ENCODE data around the gene PLEK2. TPM values are rescaled to one million over a fixed set of nuclear protein-coding genes. Genes with fewer than 3 reads are reported as not detected.

PLEK2 gene
- total and polyA plus RNA-seq, 2 donors (not counting 3 experiments of a cell fraction or from before 2014, with no cell fraction given) = 1.4 to 3.8 TPM

DNA sequence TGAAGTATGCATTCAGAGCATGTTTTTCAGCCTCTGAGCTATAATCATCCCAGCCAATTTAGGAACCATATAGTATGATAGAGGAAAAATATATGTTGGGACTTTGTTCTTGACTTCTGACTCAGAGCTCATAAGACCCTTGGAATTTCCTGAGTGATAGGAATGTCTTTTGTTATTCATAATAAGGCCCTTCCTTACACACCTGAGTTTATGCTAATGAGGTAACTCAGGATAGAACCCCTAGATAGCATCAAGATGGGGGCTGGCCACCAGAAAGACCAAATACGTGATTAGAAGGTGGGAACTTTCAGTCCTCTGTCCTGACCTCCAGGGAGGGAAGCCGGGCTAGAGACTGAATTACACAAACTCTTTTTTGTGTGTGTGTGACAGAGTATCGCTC lies 32.4 kb upstream of the PLEK2 start:
- no peaks in the 10 kb centered on the region for H3K79me2 ChIP-seq (ENCODE audit: control insufficient read depth, insufficient read depth, low read length)
- no peaks in the 10 kb centered on the region for H3K9me3 ChIP-seq (replicated peaks; ENCODE audit: control insufficient read depth, insufficient read depth, low read length)
- intact Hi-C loops (cut with micrococcal nuclease) (no loop called here), dilution Hi-C loops (cut with MboI; ENCODE audit: extremely low pct_ligation_motif_present, low sequenced_read_pairs) (no loop called here)
- H3K4me3 ChIP-seq (replicated peaks in 1 of 3; ENCODE audit: insufficient read depth in 1 of 3, low read depth in 1 of 3, low read length in 3 of 3) = no peak overlapping the region
- TF ChIP-seq FOS (IDR thresholded peaks at IDR 0.05; ENCODE audit: borderline replicate concordance, insufficient read depth, low read length) = peak; percentile 18
- TF ChIP-seq, protein P1, sequence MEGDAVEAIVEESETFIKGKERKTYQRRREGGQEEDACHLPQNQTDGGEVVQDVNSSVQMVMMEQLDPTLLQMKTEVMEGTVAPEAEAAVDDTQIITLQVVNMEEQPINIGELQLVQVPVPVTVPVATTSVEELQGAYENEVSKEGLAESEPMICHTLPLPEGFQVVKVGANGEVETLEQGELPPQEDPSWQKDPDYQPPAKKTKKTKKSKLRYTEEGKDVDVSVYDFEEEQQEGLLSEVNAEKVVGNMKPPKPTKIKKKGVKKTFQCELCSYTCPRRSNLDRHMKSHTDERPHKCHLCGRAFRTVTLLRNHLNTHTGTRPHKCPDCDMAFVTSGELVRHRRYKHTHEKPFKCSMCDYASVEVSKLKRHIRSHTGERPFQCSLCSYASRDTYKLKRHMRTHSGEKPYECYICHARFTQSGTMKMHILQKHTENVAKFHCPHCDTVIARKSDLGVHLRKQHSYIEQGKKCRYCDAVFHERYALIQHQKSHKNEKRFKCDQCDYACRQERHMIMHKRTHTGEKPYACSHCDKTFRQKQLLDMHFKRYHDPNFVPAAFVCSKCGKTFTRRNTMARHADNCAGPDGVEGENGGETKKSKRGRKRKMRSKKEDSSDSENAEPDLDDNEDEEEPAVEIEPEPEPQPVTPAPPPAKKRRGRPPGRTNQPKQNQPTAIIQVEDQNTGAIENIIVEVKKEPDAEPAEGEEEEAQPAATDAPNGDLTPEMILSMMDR (IDR thresholded peaks at IDR 0.05; ENCODE audit: extremely low read depth in 1 of 2, insufficient read depth in 1 of 2, low read depth in 1 of 2, low read length in 2 of 2) = no peak
- TF ChIP-seq GATA2 (IDR thresholded peaks at IDR 0.05; ENCODE audit: insufficient read depth, insufficient read length, low read depth, low read length) = peak; percentile 15
- TF ChIP-seq JUN (IDR thresholded peaks at IDR 0.05; ENCODE audit: borderline replicate concordance, insufficient read depth, insufficient read length, low read depth) = peak; percentile 32
- H3K9me1 ChIP-seq (replicated peaks; ENCODE audit: control insufficient read depth, extremely low read depth, insufficient read depth, low read length) = no peaks in the 10 kb centered on the region
- H3K27me3 ChIP-seq (ENCODE audit: control insufficient read depth in 2 of 2, insufficient read depth in 2 of 2, low read length in 2 of 2) = peaks cover 4% of the 10 kb centered on the region in 2 experiments
- H3K9ac ChIP-seq (replicated peaks; ENCODE audit: extremely low read depth, insufficient read depth, low read length) = no peak overlapping the region
- H2AFZ ChIP-seq (ENCODE audit: low read depth, low read length) = no peak overlapping the region
- no TSS peak for BruUV-seq (replicated peaks)
- H3K36me3 ChIP-seq (ENCODE audit: control insufficient read depth in 2 of 2, extremely low read depth in 1 of 2, insufficient read depth in 2 of 2, low read length in 2 of 2) = no peaks in the 10 kb centered on the region
- ChIA-PET CTCF (interaction anchor here (1.2 to 2.3 kb wide), 5 partner anchors 9 to 127 kb away, joined by 3 to 12 read pairs (median 5); no protein-coding TSS in a partner anchor), POLR2A (no interaction called here)
- no peak overlapping the region for H3K4me2 ChIP-seq (ENCODE audit: insufficient read depth, low read length)
- DNase-seq (ENCODE audit: low read depth, low spot score) = no peak
- H4K20me1 ChIP-seq (replicated peaks; ENCODE audit: control insufficient read depth, extremely low read depth, insufficient read depth, low read length) = no peaks in the 10 kb centered on the region
- peaks cover 9% of the 10 kb centered on the region for H3K4me1 ChIP-seq (ENCODE audit: control insufficient read depth, extremely low read depth, insufficient read depth, low read length)
- H3K27ac ChIP-seq (ENCODE audit: insufficient read depth, low read depth, low read length) = no peak overlapping the region
- FAIRE-seq = no peak
